GM12878 (cell line): Measurements from ENCODE around the gene LCMT1. TPM values are rescaled to one million over a fixed set of nuclear protein-coding genes. Genes with fewer than 3 reads are reported as not detected.
A peak's percentile ranks its signal among the peaks of the same experiment; 100 is the strongest.

ENCODE experiments used
- ATAC-seq: fragments of 200-7000 bp; cut with Tn5 transposase; 3 replicates; pipeline ENCODE4 v1.9.1; 2020; ENCODE audit warnings: mild to moderate bottlenecking, moderate library complexity
- BruUV-seq: library from RNA; stranded (reverse); fragments of 400-500 nt; replicated peaks from 2 replicates; lab custom pipeline; 2021; lab: Mats Ljungman, UMichigan
- CTCF ChIA-PET: fragments of 300-600 bp; sonication (Branson Sonifier 250); formaldehyde crosslinking; extraction: SDS; loops from one replicate; lab custom pipeline; 2021; ENCODE audit warnings: inconsistent platforms; lab: Yijun Ruan, JAX
- POLR2A ChIA-PET: fragments of 350-600 bp; formaldehyde crosslinking; extraction: SDS; loops from one replicate; lab custom pipeline; 2021; ENCODE audit warnings: inconsistent platforms; lab: Charles Lee
- RAD21 ChIA-PET: fragments of 300-600 bp; sonication (Branson Sonifier 250); formaldehyde crosslinking; loops from one replicate; lab custom pipeline; 2023; ENCODE audit warnings: antibody characterized with exemption; ENCODE audit not compliant: unreplicated experiment; lab: Charles Lee
- SMC1A ChIA-PET: fragments of 300-600 bp; sonication (Branson Sonifier 250); formaldehyde crosslinking; loops from one replicate; lab custom pipeline; 2023; ENCODE audit not compliant: unreplicated experiment, uncharacterized antibody; lab: Charles Lee
- DNase-seq: peaks from one replicate; pipeline ENCODE4 v3.0.0-alpha.2; 2011; ENCODE audit warnings: low read depth, low spot score
- FAIRE-seq: peaks from 3 replicates; lab custom pipeline; 2011; peaks lifted over from hg19 to GRCh38; lab: Jason Lieb, UNC
- H2AFZ ChIP-seq: 2 replicates; pipeline ENCODE4 v1.6.0; 2011; ENCODE audit warnings: low read depth, low read length, control low read depth; ENCODE audit not compliant: control insufficient read depth
- H3K27ac ChIP-seq: 2 replicates; pipeline ENCODE4 v1.5.1; 2011; ENCODE audit warnings: control low read depth; ENCODE audit not compliant: control insufficient read depth, insufficient read depth
- H3K27me3 ChIP-seq, 2 experiments: replicated peaks in 1 of 2; 2 replicates each; pipeline versions ENCODE4 v1.6.0 to v1.6.1; 2011; ENCODE audit warnings: low read length in 1 of 2; ENCODE audit not compliant: control insufficient read depth in 2 of 2, insufficient read depth in 2 of 2
- H3K36me3 ChIP-seq, 2 experiments: 2 replicates each; pipeline ENCODE4 v1.5.1; 2011; ENCODE audit warnings: low read length in 1 of 2; ENCODE audit not compliant: control insufficient read depth in 2 of 2, insufficient read depth in 2 of 2
- H3K4me1 ChIP-seq: 2 replicates; pipeline ENCODE4 v1.6.1; 2011; ENCODE audit warnings: mild to moderate bottlenecking, low read length, moderate library complexity, mixed read lengths; ENCODE audit not compliant: control insufficient read depth, insufficient read depth
- H3K4me2 ChIP-seq: 2 replicates; pipeline ENCODE4 v1.6.0; 2011; ENCODE audit warnings: control low read depth; ENCODE audit not compliant: control insufficient read depth, insufficient read depth
- H3K4me3 ChIP-seq: fragments of 200-600 bp; sonication (generic); 2 replicates; pipeline ENCODE4 v1.5.1; 2016
- H3K79me2 ChIP-seq: 2 replicates; pipeline ENCODE4 v1.6.0; 2011; ENCODE audit warnings: low read length; ENCODE audit not compliant: control insufficient read depth, insufficient read depth
- H3K9ac ChIP-seq: 2 replicates; pipeline ENCODE4 v1.8.0; 2011; ENCODE audit warnings: low read length, control low read depth, mixed read lengths; ENCODE audit not compliant: control insufficient read depth, insufficient read depth
- H3K9me3 ChIP-seq: replicated peaks from 3 replicates; pipeline ENCODE4 v1.5.1; 2011; ENCODE audit warnings: mild to moderate bottlenecking, low read length; ENCODE audit not compliant: control insufficient read depth, insufficient read depth
- H4K20me1 ChIP-seq: 2 replicates; pipeline ENCODE4 v1.6.0; 2011; ENCODE audit not compliant: control insufficient read depth, insufficient read depth
- ATF7 ChIP-seq: fragments of 450-650 bp; IDR thresholded peaks from 2 replicates; pipeline ENCODE4 v1.6.1; 2016; ENCODE audit warnings: low read depth, mild to moderate bottlenecking
- BACH1 ChIP-seq: fragments of 450-650 bp; IDR thresholded peaks from 2 replicates; pipeline ENCODE4 v1.6.1; 2017; ENCODE audit warnings: mild to moderate bottlenecking, borderline replicate concordance
- BCL11A ChIP-seq: IDR thresholded peaks from 2 replicates; pipeline ENCODE4 v1.6.1; 2011; ENCODE audit warnings: low read depth, low read length
- E2F8 ChIP-seq: fragments of 450-650 bp; IDR thresholded peaks from 2 replicates; pipeline ENCODE4 v1.6.1; 2018; ENCODE audit warnings: mild to moderate bottlenecking, low read depth, moderate library complexity; ENCODE audit not compliant: partially characterized antibody
- GABPA ChIP-seq: IDR thresholded peaks from 2 replicates; pipeline ENCODE4 v1.6.1; 2014; ENCODE audit warnings: antibody characterized with exemption, low read depth, mild to moderate bottlenecking, inconsistent platforms
- MEF2B ChIP-seq: fragments of 450-650 bp; IDR thresholded peaks from 2 replicates; pipeline ENCODE4 v1.6.1; 2018; ENCODE audit warnings: mild to moderate bottlenecking, moderate library complexity; ENCODE audit not compliant: partially characterized antibody, poor library complexity, severe bottlenecking
- MTA2 ChIP-seq: fragments of 450-650 bp; IDR thresholded peaks from 2 replicates; pipeline ENCODE4 v1.6.1; 2016; ENCODE audit warnings: low read depth, mild to moderate bottlenecking, moderate library complexity
- POLR2A ChIP-seq: IDR thresholded peaks from 2 replicates; pipeline ENCODE4 v1.6.1; 2011; ENCODE audit warnings: low read depth, mild to moderate bottlenecking, low read length
- RUNX3 ChIP-seq: IDR thresholded peaks from 2 replicates; pipeline ENCODE4 v1.6.1; 2012; ENCODE audit warnings: low read length, inconsistent platforms
- TCF7 ChIP-seq: IDR thresholded peaks from 2 replicates; pipeline ENCODE4 v1.6.1; 2014; ENCODE audit warnings: antibody characterized with exemption, borderline replicate concordance
- ZSCAN29 ChIP-seq: fragments of 450-650 bp; IDR thresholded peaks from 2 replicates; pipeline ENCODE4 v1.6.1; 2017; ENCODE audit warnings: mild to moderate bottlenecking, moderate library complexity
- ZZZ3 ChIP-seq: IDR thresholded peaks from 2 replicates; pipeline ENCODE4 v1.6.1; 2011; ENCODE audit warnings: low read depth; ENCODE audit not compliant: control insufficient read depth, insufficient read length
- WGBS: methylation state at CpG from one replicate; pipeline ENCODE4 v1.1.6; 2016; ENCODE audit warnings: low lambda C conversion rate; ENCODE audit not compliant: insufficient replicate concordance, insufficient coverage; ENCODE audit errors: missing lambda C conversion rate; 5-methylcytosine and 5-hydroxymethylcytosine counted together
- in situ Hi-C: fragments of 300-500 bp; cut with MboI; formaldehyde crosslinking; loops from 9 replicates; pipeline ENCODE4 v1.14.3; 2018; ENCODE audit warnings: mixed read lengths
- intact Hi-C: fragments of 100-400 bp; cut with micrococcal nuclease; formaldehyde crosslinking; loops from one replicate; pipeline ENCODE4 v1.14.2; 2022; ENCODE audit not compliant: unreplicated experiment
- polyA plus RNA-seq, 11 experiments: library from polyadenylated mRNA; depleted of rRNA in 4 of 11; unstranded in 6 of 11; stranded (reverse) in 5 of 11; fragments of >200 nt; fragmentation: Nextera tagmentation in 4 of 11; fragmentation: Illumina TruSeq in 1 of 11; extraction: Ambion mirVana in 4 of 11; extraction: Trizol in 1 of 11; gene quantifications; 1 replicate in 1 of 11; 2 replicates in 10 of 11; pipeline versions ENCODE4 v1.2.1 to v1.2.3, GENCODE V29; 2011 to 2016; ENCODE audit warnings: inconsistent platforms in 2 of 11, missing spikeins in 2 of 11, low read depth in 1 of 11
- total RNA-seq, 4 experiments: library from RNA; depleted of rRNA in 3 of 4; stranded (reverse); fragments of >200 nt in 3 of 4; fragmentation: Illumina TruSeq in 1 of 4; extraction: Trizol in 1 of 4; gene quantifications; 2 replicates each; pipeline versions ENCODE4 v1.2.1 to v1.2.3, GENCODE V29; 2013 to 2021

LCMT1 gene
- total and polyA plus RNA-seq, 10 of the 15 experiments (the other 5 are each of a cell fraction or from before 2014, with no cell fraction given): 19.7 to 51.2 (median 32.6) TPM

DNA sequence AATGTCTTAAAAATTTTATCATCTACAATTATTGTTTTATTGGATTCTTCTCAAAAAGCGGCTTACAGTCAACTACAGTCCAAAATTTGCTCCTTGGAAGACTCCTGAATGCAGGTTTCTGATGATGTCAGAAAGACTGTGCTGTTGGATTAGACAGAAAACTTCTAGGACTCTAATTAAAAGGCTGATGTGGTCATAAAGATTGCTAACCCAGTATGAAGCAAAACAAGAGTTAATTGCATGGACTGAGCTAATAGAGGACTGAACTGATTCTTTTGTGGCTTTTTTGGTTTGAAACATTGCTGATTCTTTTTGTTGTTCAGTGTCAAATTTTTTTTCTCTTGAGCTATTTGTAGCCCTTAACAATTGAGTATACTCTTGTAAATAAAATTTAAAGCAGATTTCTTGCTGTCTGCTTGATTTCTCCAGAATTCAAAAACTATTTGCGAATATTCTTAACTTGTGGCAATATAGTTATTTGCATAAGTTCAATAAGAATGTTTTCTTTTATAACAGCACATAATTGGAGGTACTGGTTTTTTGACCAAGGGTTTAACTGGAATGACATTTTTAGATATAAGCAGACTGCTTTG, 33.1 kb upstream of the LCMT1 start:
- ChIA-PET POLR2A (interaction anchor here (1.4 kb wide), 1 partner anchor 10 kb away, joined by 3 read pairs; no protein-coding TSS in a partner anchor), CTCF (interaction anchor here (0.6 to 0.9 kb wide), 2 partner anchors 12 to 247 kb away, joined by 3 read pairs; no protein-coding TSS in a partner anchor), SMC1A (interaction anchor here (1.3 to 2.0 kb wide), 3 partner anchors 10 to 78 kb away, joined by 3 to 4 read pairs (median 3); no protein-coding TSS in a partner anchor)
- intact Hi-C loops: no loop called here
- no peak for FAIRE-seq
- no TSS peak for BruUV-seq
- no peaks in the 10 kb centered on the region for H3K27me3 ChIP-seq
- DNase-seq: no peak
- peaks cover 4% of the 10 kb centered on the region; the same call in 1 of the 2 replicates for H3K4me1 ChIP-seq
- H3K9ac ChIP-seq: no peak overlapping the region
- no peak for ATAC-seq
- H2AFZ ChIP-seq: no peak overlapping the region
- TF ChIP-seq MTA2 (peak; percentile 87), BACH1 (no peak), BCL11A (peak; percentile 64; the same call in 1 of the 2 replicates), ZZZ3 (no peak), POLR2A (no peak), ATF7 (peak; percentile 34; the same call in 1 of the 2 replicates), MEF2B (peak; percentile 23), GABPA (no peak), RUNX3 (peak; percentile 35), TCF7 (no peak), E2F8 (no peak), ZSCAN29 (no peak)
- TF ChIP-seq, all 136 proteins: peak for 5
- Histone ChIP-seq H3K4me3 (no peak overlapping the region), H3K36me3 (no peaks in the 10 kb centered on the region), H3K27ac (no peak overlapping the region), H3K4me2 (no peak overlapping the region), H3K79me2 (no peaks in the 10 kb centered on the region), H3K9me3 (no peaks in the 10 kb centered on the region), H4K20me1 (no peaks in the 10 kb centered on the region)
- WGBS: 53% methylated on average over 2 of the region's 2 CpGs
- in situ Hi-C loops: no loop called here
- RAD21 ChIA-PET: interaction anchor here (1.0 to 1.6 kb wide), 3 partner anchors 29 to 33 kb away, joined by 3 to 5 read pairs (median 3); partner anchors contain the start of gene LCMT1
